Skeletal muscle tissue (tissue), 4 donors: ENCODE data around the gene ANKRD65. TPM values are rescaled to one million over a fixed set of nuclear protein-coding genes. Genes with fewer than 3 reads are reported as not detected.
"Not testable (repeated sequence)": the region's sequence is repeated elsewhere in the genome, so short reads cannot be mapped to it uniquely, and the experiment has no call there.

Source experiments
- H3K27ac ChIP-seq: one replicate; pipeline ENCODE4 v1.7.0; 2013; ENCODE audit warnings: mild to moderate bottlenecking, low read depth, low read length, inconsistent platforms
- H3K27me3 ChIP-seq, 3 donors: one replicate each; pipeline ENCODE4 v1.7.0; 2013; ENCODE audit warnings: low read length in 3 of 3; ENCODE audit not compliant: control insufficient read depth in 3 of 3, insufficient read depth in 3 of 3
- H3K36me3 ChIP-seq, 3 donors: one replicate each; pipeline ENCODE4 v1.7.0; 2013; ENCODE audit warnings: low read length in 3 of 3; ENCODE audit not compliant: control insufficient read depth in 3 of 3, insufficient read depth in 3 of 3
- H3K4me1 ChIP-seq, 3 donors: one replicate each; pipeline ENCODE4 v1.7.0; 2013; ENCODE audit warnings: low read length in 3 of 3, mild to moderate bottlenecking in 3 of 3; ENCODE audit not compliant: control insufficient read depth in 3 of 3, insufficient read depth in 3 of 3
- H3K4me3 ChIP-seq, 3 donors: one replicate each; pipeline ENCODE4 v1.7.0; 2013; ENCODE audit warnings: low read length in 3 of 3
- H3K9ac ChIP-seq, 3 donors: one replicate each; pipeline ENCODE4 v1.7.0; 2013; ENCODE audit warnings: low read length in 3 of 3, mild to moderate bottlenecking in 3 of 3, moderate library complexity in 2 of 3, low read depth in 1 of 3
- H3K9me3 ChIP-seq, 3 donors: one replicate each; pipeline ENCODE4 v1.7.0; 2013; ENCODE audit warnings: low read length in 3 of 3; ENCODE audit not compliant: control insufficient read depth in 3 of 3
- total RNA-seq: library from RNA; depleted of rRNA; stranded (reverse); fragments of >200 nt; gene quantifications from one replicate; pipeline ENCODE4 v1.2.3, GENCODE V29; 2014
- donor health status: Osteomylitis.

Gene ANKRD65
- total RNA-seq, 1 donor from 2014 or later: 5.7 TPM

DNA sequence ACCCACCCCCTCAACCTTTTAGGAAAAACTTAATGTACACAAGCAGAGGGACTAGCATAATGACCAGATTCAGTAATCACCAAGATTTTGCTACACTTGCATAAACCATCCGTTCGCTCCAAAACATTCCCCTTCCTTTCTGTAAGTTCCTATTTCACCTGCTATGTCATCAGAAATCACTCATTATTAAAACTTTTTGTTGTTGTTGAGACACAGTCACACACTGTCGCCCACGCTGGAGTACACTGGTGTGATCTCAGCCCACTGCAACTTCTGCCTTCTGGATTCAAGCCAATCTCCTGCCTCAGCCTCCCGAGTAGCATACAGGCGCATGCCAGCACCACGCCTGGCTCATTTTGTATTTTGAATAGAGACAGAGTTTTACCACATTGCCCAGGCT lies 17.4 kb downstream of the ANKRD65 start:
- Histone ChIP-seq H3K27me3 (no peaks in the 10 kb centered on the region), H3K36me3 (peaks cover 38 to 39% (median 39%) of the 10 kb centered on the region in 3 donors), H3K4me1 (peaks cover 32 to 57% (median 45%) of the 10 kb centered on the region in 3 donors)

DNA sequence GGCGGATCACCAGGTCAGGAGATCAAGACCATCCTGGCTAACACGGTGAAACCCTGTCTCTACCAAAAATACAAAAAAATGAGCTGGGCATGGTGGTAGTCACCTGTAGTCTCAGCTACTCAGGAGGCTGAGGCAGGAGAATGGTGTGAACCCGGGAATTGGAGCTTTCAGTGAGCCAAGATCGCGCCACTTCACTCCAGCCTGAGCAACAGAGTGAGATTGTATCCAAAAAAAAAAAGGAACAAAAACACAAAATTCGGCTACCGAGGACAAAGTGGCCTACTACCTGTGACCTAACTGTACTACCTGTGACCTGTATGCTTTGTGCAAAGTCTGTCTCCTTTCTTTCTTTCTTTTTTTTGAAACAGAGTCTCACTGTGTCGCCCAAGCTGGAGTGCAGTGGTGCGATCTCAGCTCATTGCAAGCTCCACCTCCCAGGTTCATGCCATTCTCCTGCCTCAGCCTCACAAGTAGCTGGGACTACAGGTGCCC lies 18.1 kb downstream of the ANKRD65 start:
- H3K9ac ChIP-seq, H3K9me3 ChIP-seq, H3K27me3 ChIP-seq, H3K4me3 ChIP-seq, H3K27ac ChIP-seq: not testable (repeated sequence)
- Histone ChIP-seq H3K4me1 (peaks cover 38 to 56% (median 45%) of the 10 kb centered on the region in 3 donors), H3K36me3 (peaks cover 39 to 43% (median 42%) of the 10 kb centered on the region in 3 donors)

More for the DNA sequence above, 17.4 kb downstream of the ANKRD65 start:
- no peak overlapping the region for H3K27ac ChIP-seq
- H3K4me3 ChIP-seq: no peak overlapping the region
- H3K9me3 ChIP-seq: no peaks in the 10 kb centered on the region
- H3K9ac ChIP-seq: no peak overlapping the region

DNA sequence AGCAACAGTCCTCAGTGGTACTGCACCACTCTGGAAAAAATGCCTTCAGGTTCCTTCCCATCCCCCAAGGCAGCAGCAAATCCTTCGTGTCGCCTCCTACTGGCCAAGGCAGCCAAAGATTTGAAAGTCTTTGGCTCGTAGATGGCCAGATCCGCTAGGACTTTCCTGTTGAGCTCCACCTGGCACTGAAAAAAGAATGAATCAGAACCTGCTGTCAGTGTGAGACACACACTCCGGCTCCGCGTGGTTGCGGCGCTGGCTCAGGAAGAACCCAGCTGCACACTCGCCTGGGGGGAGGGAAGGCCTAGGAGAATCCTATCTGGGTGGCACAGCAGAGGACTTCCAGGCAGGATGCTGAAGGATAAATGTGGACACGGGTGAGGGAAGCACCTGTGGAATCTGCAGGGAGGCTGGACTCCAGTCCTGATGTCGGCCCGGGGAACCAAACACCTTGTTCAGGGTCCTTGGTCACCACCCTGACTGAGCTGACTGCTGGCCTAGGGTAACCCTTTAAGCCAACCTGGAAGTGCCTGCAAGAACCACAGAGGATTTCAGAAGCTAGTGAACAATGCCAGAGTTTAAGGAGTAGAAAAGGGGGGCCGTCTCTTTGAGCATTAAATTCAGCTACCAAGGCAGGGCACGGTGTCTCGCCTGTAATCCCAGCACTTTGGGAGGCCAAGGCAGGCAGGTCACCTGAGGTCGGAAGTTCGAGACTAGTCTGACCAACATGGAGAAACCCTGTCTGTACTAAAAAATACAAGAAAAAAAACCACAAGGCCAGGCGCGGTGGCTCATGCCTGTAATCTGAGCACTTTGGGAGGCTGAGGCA lies 18.8 kb downstream of the ANKRD65 start:
- Histone ChIP-seq H3K9ac (no peak overlapping the region), H3K27me3 (no peaks in the 10 kb centered on the region), H3K4me1 (peaks cover 42 to 60% (median 51%) of the 10 kb centered on the region in 3 donors), H3K4me3 (no peak overlapping the region), H3K36me3 (peaks cover 46 to 49% (median 49%) of the 10 kb centered on the region in 3 donors), H3K27ac (no peak overlapping the region), H3K9me3 (no peaks in the 10 kb centered on the region)

DNA sequence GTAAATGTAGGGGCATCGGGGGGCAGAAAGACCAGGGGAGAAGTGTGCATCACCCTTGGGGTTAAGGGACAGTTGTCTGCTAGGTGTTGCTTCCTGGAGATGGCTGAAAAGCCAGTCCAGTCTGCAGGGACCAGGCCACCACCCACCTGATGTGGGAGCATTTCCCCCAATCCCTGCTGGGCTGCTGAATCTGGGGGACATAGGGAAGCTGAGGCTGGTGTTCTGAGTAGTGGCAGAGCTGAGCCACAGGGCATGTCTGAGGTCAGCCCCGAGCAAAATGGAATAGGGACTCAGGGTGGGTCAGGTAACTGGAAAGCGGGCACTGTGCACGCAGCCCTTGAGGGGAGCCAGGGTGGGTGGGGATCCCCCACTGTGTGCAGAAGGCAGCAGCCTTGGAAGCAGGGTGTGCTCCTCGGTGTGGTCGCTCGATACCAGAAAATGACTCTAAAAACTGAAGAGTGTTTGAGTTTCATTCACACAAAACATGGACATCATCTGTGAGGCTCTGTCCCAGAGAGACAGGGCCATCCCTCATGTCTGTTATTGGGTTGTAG lies 19.5 kb downstream of the ANKRD65 start:
- Histone ChIP-seq H3K27me3 (no peaks in the 10 kb centered on the region), H3K9me3 (no peaks in the 10 kb centered on the region), H3K9ac (peak overlapping the region in 1 of 3 donors; percentile 97), H3K4me1 (peaks cover 46 to 62% (median 50%) of the 10 kb centered on the region in 3 donors), H3K36me3 (peaks cover 50 to 54% (median 53%) of the 10 kb centered on the region in 3 donors), H3K4me3 (no peak overlapping the region), H3K27ac (no peak overlapping the region)

DNA sequence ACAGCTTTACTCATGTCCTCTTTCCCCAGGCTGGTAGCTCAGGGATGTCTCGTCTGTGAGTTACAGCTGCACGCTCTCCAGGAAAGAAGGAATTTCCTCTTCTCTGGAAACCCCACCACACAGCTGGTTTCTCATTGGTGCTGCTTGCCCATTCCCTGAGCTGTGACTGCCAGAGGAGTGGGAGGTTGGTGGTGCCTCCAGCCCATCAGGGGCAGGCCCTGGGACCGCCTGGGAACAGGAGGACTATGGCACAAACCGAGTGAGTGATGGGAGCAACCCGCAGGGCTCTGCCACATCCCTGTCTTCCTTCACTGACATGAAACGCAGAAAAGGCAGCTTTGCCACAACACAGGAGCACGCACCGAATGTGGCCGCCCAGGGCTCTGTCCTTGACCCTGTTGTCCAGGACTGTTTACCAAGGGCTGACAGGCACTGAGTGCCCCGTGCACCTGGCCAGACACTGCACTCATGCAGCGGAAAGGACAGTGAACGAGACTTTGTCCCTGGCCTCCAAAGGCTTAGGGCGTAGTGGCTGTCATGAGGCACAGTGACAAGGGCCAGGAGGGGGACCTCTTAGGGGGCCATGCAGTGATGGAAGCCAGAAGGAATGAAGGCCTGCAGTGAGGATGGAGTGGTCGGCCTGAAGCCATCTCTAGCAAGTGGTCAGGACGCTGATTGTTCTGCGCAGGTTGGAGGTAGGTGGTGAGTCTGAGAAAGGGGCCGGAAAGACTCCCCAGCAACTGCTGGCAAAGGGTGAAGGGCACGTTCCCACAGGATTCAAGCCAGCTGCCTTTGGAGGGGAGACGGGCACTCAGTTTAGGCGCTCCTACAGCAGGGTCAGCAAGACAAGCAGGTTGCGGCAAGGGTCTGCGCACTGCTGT lies 20.3 kb downstream of the ANKRD65 start:
- Histone ChIP-seq H3K27ac (peak overlapping the region; percentile 11), H3K9ac (peak overlapping the region; percentile 85 to 97 (median 93)), H3K4me3 (peak overlapping the region; percentile 93 to 98 (median 96)), H3K4me1 (peaks cover 40 to 55% (median 43%) of the 10 kb centered on the region in 3 donors), H3K36me3 (peaks cover 50 to 52% (median 51%) of the 10 kb centered on the region in 3 donors), H3K27me3 (no peaks in the 10 kb centered on the region), H3K9me3 (no peaks in the 10 kb centered on the region)

DNA sequence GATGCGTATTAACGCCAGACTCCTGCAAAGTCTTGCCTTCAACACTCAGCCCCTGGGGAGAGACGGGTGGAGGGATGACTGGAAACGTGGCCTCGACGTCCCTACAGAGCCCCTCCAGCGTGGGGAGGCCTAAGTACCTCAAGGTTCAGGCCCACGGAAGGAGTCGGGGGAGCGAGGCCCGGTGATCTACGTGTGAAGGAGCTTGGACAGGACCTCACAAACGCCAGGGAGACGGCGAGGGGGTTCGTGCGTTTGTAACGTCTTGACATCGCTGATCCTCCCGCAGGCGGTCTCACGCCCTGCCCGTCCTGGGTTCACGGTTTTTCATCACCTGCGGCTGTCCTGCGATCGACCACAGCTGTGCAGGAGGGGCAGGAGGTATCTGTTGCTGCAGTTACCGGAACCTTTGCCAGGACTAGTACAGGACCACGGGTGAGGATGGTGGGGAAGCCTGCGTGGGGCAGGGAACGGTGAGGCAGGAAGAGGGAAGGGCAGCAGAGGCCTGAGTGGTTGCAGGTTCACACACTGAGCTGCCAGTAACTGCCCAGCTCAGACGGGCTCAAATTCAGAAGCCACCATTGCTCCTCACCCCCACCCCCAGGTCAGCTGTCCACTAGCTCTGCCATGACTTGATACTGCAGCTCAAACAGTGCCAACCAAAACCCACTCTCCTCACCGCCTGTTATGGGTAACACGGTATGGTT lies 21.1 kb downstream of the ANKRD65 start:
- peaks cover 50 to 52% (median 52%) of the 10 kb centered on the region in 3 donors for H3K36me3 ChIP-seq
- H3K4me3 ChIP-seq: peak overlapping the region; percentile 93 to 98 (median 96)
- H3K27ac ChIP-seq: peak overlapping the region; percentile 85
- H3K9me3 ChIP-seq: no peaks in the 10 kb centered on the region
- H3K9ac ChIP-seq: peak overlapping the region; percentile 85 to 97 (median 93)
- no peaks in the 10 kb centered on the region for H3K27me3 ChIP-seq
- H3K4me1 ChIP-seq: peaks cover 38 to 54% (median 41%) of the 10 kb centered on the region in 3 donors

DNA sequence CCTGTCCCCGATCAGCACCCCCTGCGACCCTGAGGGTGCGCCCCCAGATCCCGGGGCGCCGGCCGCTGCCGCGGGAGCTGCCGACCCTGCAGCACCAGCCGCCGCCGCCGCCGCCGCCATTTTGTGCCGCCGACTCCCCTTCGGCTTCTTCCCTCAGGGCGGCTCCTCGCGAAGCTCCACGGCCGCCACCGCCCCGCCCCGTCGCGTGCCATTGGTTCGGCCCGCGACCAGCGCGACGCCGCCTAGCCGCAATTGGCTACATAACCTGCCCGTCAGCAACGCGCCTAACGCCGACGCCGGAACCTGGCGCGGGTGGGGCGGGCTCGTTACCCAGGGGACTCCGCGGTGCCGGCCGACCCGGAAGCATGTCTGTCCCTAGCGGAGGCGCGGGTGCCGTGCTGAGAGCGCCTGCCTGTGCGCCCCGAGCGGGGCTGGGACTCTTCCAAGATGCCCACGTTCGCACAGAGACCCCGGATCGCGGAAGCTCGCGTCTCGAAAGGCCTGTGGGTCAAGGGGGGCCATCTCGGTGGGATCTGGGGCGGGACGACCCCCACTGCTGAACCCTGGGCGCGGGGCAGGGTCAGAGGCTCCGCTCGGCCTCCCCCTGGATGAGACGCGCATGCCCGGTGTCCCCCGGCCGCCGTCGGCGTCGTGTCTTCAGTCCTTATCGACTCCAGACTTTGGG lies 21.7 kb downstream of the ANKRD65 start, which contains the start of gene CCNL2:
TSS of gene CCNL2 (minus strand) at position 149 of the 685 bp plus-strand sequence. CDS start at position 120, 29 bp downstream.
- Histone ChIP-seq H3K4me1 (peaks cover 40 to 53% (median 45%) of the 10 kb centered on the region in 3 donors), H3K36me3 (peaks cover 46 to 51% (median 50%) of the 10 kb centered on the region in 3 donors), H3K27me3 (no peaks in the 10 kb centered on the region), H3K9ac (peak within 1 kb of the TSS; percentile 91 to 97 (median 93)), H3K27ac (peak within 1 kb of the TSS; percentile 85), H3K9me3 (no peaks in the 10 kb centered on the region), H3K4me3 (peak within 1 kb of the TSS; percentile 93 to 98 (median 96))

DNA sequence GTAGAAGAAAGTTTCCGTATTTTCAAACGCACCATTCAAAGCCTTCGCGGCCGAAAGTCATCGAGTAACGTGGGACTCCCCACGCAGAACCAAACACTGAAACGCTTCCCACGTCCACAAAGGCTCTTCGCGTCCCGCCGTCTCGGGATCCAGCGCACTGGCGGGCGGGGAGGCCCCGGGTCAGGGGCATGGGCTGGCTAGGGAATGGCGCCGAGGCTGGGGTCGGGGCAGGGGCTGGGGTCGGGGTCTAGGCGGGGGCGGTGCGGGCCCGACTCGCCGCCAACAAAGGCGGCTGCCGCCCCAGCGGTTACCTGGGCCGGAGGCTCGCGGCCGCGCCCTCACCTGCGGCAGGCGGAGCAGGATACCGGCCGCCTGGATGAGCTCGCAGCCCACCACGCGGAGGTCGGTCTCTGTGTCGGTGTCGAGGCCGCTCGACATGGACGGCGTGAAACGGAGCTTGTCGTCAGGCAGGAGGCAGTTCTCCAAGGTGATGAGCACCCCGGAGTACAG lies 22.3 kb downstream of the ANKRD65 start:
- Histone ChIP-seq H3K4me3 (peak overlapping the region; percentile 86 to 94 (median 93)), H3K9ac (peak overlapping the region; percentile 89 to 97 (median 91)), H3K4me1 (peaks cover 40 to 54% (median 48%) of the 10 kb centered on the region in 3 donors), H3K9me3 (no peaks in the 10 kb centered on the region), H3K36me3 (peaks cover 50 to 56% (median 52%) of the 10 kb centered on the region in 3 donors), H3K27me3 (no peaks in the 10 kb centered on the region), H3K27ac (peak overlapping the region; percentile 85)
